CD4-positive, CD25-positive, alpha-beta regulatory T cell (primary cell): Measurements from ENCODE around the gene NOM1. TPM values are rescaled to one million over a fixed set of nuclear protein-coding genes. Genes with fewer than 3 reads are reported as not detected.

ENCODE experiments used
- ATAC-seq, 2 donors: fragments of 150-1000 bp; cut with Tn5 transposase; one replicate each; pipeline ENCODE4 v1.10.0; 2021; ENCODE audit warnings: low read depth in 2 of 2, moderate number of reproducible peaks in 2 of 2, moderate library complexity in 1 of 2
- DNase-seq, 3 donors: peaks; one replicate each; pipeline versions ENCODE4 v3.0.0 to v3.0.0-alpha.2; 2012 to 2022; ENCODE audit warnings: mixed read lengths in 1 of 3
- H3K27ac ChIP-seq: one replicate; pipeline ENCODE4 v1.7.0; 2013; ENCODE audit warnings: mild to moderate bottlenecking, low read length; ENCODE audit not compliant: insufficient read depth, poor library complexity, severe bottlenecking
- H3K27me3 ChIP-seq: one replicate; pipeline ENCODE4 v1.7.0; 2013; ENCODE audit warnings: low read length; ENCODE audit not compliant: control insufficient read depth, insufficient read depth
- H3K36me3 ChIP-seq: one replicate; pipeline ENCODE4 v1.7.0; 2013; ENCODE audit warnings: mild to moderate bottlenecking, low read length, moderate library complexity; ENCODE audit not compliant: control insufficient read depth, insufficient read depth
- H3K4me1 ChIP-seq: 2 replicates; pipeline ENCODE4 v1.7.0; 2013; ENCODE audit warnings: mild to moderate bottlenecking, low read length; ENCODE audit not compliant: insufficient read depth, control insufficient read depth, poor library complexity, severe bottlenecking
- H3K4me3 ChIP-seq: one replicate; pipeline ENCODE4 v1.7.0; 2013; ENCODE audit warnings: low read depth, mild to moderate bottlenecking, low read length, moderate library complexity
- H3K9me3 ChIP-seq, 2 experiments: 1 replicate in 1 of 2; 2 replicates in 1 of 2; pipeline ENCODE4 v1.7.0; 2013; ENCODE audit warnings: low read length in 2 of 2, mild to moderate bottlenecking in 1 of 2, moderate library complexity in 1 of 2; ENCODE audit not compliant: control insufficient read depth in 2 of 2
- H3K27ac Mint-ChIP-seq, 3 donors: one replicate each; pipeline ENCODE4 v1.8.0; 2020 to 2022; ENCODE audit warnings: mild to moderate bottlenecking in 3 of 3, mixed read lengths in 3 of 3, moderate library complexity in 2 of 3
- H3K27me3 Mint-ChIP-seq: one replicate; pipeline ENCODE4 v1.8.0; 2022; ENCODE audit warnings: mild to moderate bottlenecking, mixed read lengths
- H3K36me3 Mint-ChIP-seq: one replicate; pipeline ENCODE4 v1.8.0; 2020; ENCODE audit warnings: mixed read lengths
- H3K4me1 Mint-ChIP-seq, 4 donors: one replicate each; pipeline ENCODE4 v1.8.0; 2020 to 2022; ENCODE audit warnings: mixed read lengths in 4 of 4, mild to moderate bottlenecking in 1 of 4
- H3K4me3 Mint-ChIP-seq, 4 donors: one replicate each; pipeline ENCODE4 v1.8.0; 2020 to 2022; ENCODE audit warnings: mild to moderate bottlenecking in 4 of 4, mixed read lengths in 4 of 4, moderate library complexity in 3 of 4
- H3K9me3 Mint-ChIP-seq, 7 donors: one replicate each; pipeline ENCODE4 v1.8.0; 2020 to 2022; ENCODE audit warnings: mixed read lengths in 7 of 7, mild to moderate bottlenecking in 3 of 7, moderate library complexity in 2 of 7
- polyA plus RNA-seq, 4 donors: library from polyadenylated mRNA; unstranded; fragments of 300-500 nt; fragmentation: Illumina TruSeq; gene quantifications; one replicate each; pipeline ENCODE4 v1.2.3, GENCODE V29; 2021
- total RNA-seq: library from RNA; stranded (reverse); gene quantifications from one replicate; pipeline ENCODE4 v1.2.3, GENCODE V29; 2022

NOM1 gene
- total and polyA plus RNA-seq, 5 donors from 2014 or later: 1.6 to 34.9 (median 3.6) TPM

GRCh38 chr7:157018997-157019608 is 69.6 kb downstream of the NOM1 start:
- no peaks in the 10 kb centered on the region for H3K9me3 ChIP-seq
- H3K27me3 ChIP-seq: peaks cover 27% of the 10 kb centered on the region
- Mint-ChIP-seq H3K4me1 (peaks cover 0 to 33% (median 20%) of the 10 kb centered on the region in 4 donors), H3K36me3 (no peaks in the 10 kb centered on the region), H3K9me3 (peaks cover 0 to 2% (median 0%) of the 10 kb centered on the region in 7 donors), H3K27me3 (peaks cover 78% of the 10 kb centered on the region), H3K4me3 (peak overlapping the region in 2 of 4 donors; percentile 56 to 66), H3K27ac (no peak overlapping the region)
- H3K4me3 ChIP-seq: no peak overlapping the region
- peaks cover 15% of the 10 kb centered on the region for H3K4me1 ChIP-seq
- no peak for ATAC-seq
- no peak for DNase-seq
- H3K36me3 ChIP-seq: no peaks in the 10 kb centered on the region
- no peak overlapping the region for H3K27ac ChIP-seq

GRCh38 chr7:157019718-157020451 is 70.4 kb downstream of the NOM1 start:
- Mint-ChIP-seq H3K27ac (no peak overlapping the region), H3K4me3 (peak overlapping the region in 1 of 4 donors; percentile 27), H3K4me1 (peaks cover 0 to 33% (median 20%) of the 10 kb centered on the region in 4 donors), H3K36me3 (no peaks in the 10 kb centered on the region), H3K27me3 (peaks cover 80% of the 10 kb centered on the region), H3K9me3 (peaks cover 0 to 2% (median 0%) of the 10 kb centered on the region in 7 donors)
- DNase-seq (no peak), ATAC-seq (no peak)
- peaks cover 15% of the 10 kb centered on the region for H3K4me1 ChIP-seq
- no peaks in the 10 kb centered on the region for H3K36me3 ChIP-seq
- H3K27me3 ChIP-seq: peaks cover 30% of the 10 kb centered on the region
- no peak overlapping the region for H3K4me3 ChIP-seq
- no peak overlapping the region for H3K27ac ChIP-seq
- peaks cover 0 to 4% of the 10 kb centered on the region in 2 experiments for H3K9me3 ChIP-seq

GRCh38 chr7:157020514-157021070 is 71.1 kb downstream of the NOM1 start:
- H3K4me3 Mint-ChIP-seq: no peak overlapping the region

GRCh38 chr7:157021071-157021870 is 71.8 kb downstream of the NOM1 start:
- peaks cover 15% of the 10 kb centered on the region for H3K4me1 ChIP-seq
- H3K36me3 Mint-ChIP-seq: no peaks in the 10 kb centered on the region
- peaks cover 81% of the 10 kb centered on the region for H3K27me3 Mint-ChIP-seq
- H3K36me3 ChIP-seq: no peaks in the 10 kb centered on the region
- DNase-seq: no peak
- no peak overlapping the region for H3K4me3 Mint-ChIP-seq
- no peak overlapping the region for H3K4me3 ChIP-seq
- H3K9me3 Mint-ChIP-seq: peaks cover 0 to 7% (median 0%) of the 10 kb centered on the region in 7 donors
- no peak overlapping the region for H3K27ac ChIP-seq
- peaks cover 27% of the 10 kb centered on the region for H3K27me3 ChIP-seq
- peaks cover 0 to 29% (median 16%) of the 10 kb centered on the region in 4 donors for H3K4me1 Mint-ChIP-seq
- ATAC-seq: no peak
- peaks cover 0 to 4% of the 10 kb centered on the region in 2 experiments for H3K9me3 ChIP-seq
- no peak overlapping the region for H3K27ac Mint-ChIP-seq

More at GRCh38 chr7:157020514-157021070, 71.1 kb downstream of the NOM1 start:
- no peak for ATAC-seq
- Mint-ChIP-seq H3K27me3 (peaks cover 81% of the 10 kb centered on the region), H3K9me3 (peaks cover 0 to 7% (median 0%) of the 10 kb centered on the region in 7 donors), H3K36me3 (no peaks in the 10 kb centered on the region), H3K27ac (no peak overlapping the region), H3K4me1 (peaks cover 0 to 29% (median 20%) of the 10 kb centered on the region in 4 donors)
- Histone ChIP-seq H3K4me1 (peaks cover 15% of the 10 kb centered on the region), H3K27ac (no peak overlapping the region), H3K36me3 (no peaks in the 10 kb centered on the region), H3K27me3 (peaks cover 33% of the 10 kb centered on the region), H3K9me3 (peaks cover 0 to 4% of the 10 kb centered on the region in 2 experiments), H3K4me3 (no peak overlapping the region)
- DNase-seq: no peak

GRCh38 chr7:157021871-157022680 is 72.6 kb downstream of the NOM1 start:
- ATAC-seq (no peak), DNase-seq (no peak)
- Histone ChIP-seq H3K36me3 (no peaks in the 10 kb centered on the region), H3K4me1 (peaks cover 15% of the 10 kb centered on the region), H3K4me3 (no peak overlapping the region), H3K27ac (no peak overlapping the region), H3K9me3 (peaks cover 0 to 4% of the 10 kb centered on the region in 2 experiments), H3K27me3 (peaks cover 30% of the 10 kb centered on the region)
- no peak overlapping the region for H3K4me3 Mint-ChIP-seq
- peaks cover 0 to 7% (median 0%) of the 10 kb centered on the region in 7 donors for H3K9me3 Mint-ChIP-seq
- no peak overlapping the region for H3K27ac Mint-ChIP-seq
- no peaks in the 10 kb centered on the region for H3K36me3 Mint-ChIP-seq
- H3K27me3 Mint-ChIP-seq: peaks cover 80% of the 10 kb centered on the region
- peaks cover 0 to 25% (median 14%) of the 10 kb centered on the region in 4 donors for H3K4me1 Mint-ChIP-seq
